WI38 (cell line): ENCODE measurements around the gene ALB.

Experiments
- H3K4me3 ChIP-seq: 2 replicates; pipeline ENCODE4 v1.5.1; 2011; ENCODE audit warnings: low read depth, mild to moderate bottlenecking, control low read depth, low read length
- CTCF ChIP-seq: IDR thresholded peaks from 2 replicates; pipeline ENCODE4 v1.5.1; 2012; ENCODE audit warnings: low read depth, mild to moderate bottlenecking, control low read depth, low read length

ALB gene

GRCh38 chr4:73459048-73459421 is 54.9 kb downstream of the ALB start:
- H3K4me3 ChIP-seq = no peak overlapping the region
- no peak for TF ChIP-seq CTCF

DNA sequence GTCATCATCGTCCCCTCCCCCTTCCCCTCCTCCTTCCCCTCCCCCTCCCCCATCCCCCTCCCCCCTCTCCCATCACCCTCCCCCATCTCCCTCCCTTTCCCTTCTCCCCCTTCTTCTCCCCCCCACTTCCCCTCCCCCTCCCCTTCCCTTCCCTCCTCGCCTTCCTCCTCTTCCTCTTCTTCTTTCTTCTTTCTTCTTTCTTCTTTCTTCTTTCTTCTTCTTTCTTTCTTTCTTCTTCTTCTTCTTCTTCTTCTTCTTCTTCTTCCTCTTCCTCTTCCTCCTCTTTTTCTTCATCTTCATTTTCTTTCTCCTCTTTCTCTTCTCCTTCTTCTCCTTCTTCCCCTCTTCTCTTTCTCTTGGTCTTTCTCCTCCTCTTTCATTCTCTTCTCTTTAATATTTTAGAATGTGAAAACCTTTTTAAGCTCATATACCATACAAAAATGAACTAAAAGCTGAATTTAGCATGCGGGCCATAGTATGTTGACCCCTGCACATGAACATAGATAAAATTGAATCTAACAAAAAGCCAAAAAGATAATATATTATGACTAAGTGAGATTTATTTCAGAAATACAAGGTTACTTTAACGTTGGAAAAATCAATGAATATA is 56.9 kb downstream of the ALB start:
- TF ChIP-seq CTCF = no peak
- no peak overlapping the region for H3K4me3 ChIP-seq

DNA sequence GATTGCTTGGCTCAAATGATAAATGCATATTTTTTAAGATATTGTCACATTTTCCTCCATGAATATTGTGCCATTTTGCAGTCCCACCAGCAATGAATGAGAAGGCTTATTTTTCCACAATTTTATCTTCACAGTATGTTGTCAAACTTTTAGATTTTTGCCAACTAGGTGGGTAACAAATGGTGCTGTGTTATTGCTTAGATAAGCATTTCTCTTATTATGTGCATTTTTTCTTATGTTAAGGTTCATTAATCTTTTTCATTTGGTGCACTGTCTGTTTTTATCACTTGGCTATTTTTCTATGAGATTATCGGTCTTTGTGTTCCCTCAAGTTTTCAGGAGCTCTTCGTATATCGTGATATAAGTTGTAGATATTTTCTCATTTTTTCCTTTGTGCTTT is 64.1 kb downstream of the ALB start:
- no peak for TF ChIP-seq CTCF
- H3K4me3 ChIP-seq = no peak overlapping the region

DNA sequence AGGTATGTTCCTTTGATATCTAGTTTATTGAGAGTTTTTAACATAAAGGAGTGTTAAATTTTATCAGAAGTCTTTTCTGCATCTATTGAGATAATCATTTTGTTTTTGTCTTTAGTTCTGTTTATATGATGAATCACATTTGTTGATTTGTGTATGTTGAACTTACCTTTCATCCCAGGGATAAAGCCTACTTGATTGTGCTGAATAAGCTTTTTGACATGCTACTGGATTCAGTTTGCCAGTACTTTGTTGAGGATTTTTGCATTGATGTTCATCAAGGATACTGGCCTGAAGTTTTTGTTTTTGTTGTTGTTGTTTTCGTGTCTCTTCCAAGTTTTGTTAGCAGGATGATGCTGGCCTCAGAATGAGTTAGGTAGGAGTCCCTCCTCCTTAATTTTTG is 66.6 kb downstream of the ALB start:
- TF ChIP-seq CTCF = no peak
- H3K4me3 ChIP-seq = no peak overlapping the region
